BLaER1 (cell line): ENCODE results near the gene CTDP1.

ENCODE experiments used
- H3K27ac ChIP-seq: shearing (Covaris generic); formaldehyde crosslinking; 2 replicates; pipeline ENCODE4 v1.8.1; 2022
- H3K27me3 ChIP-seq: shearing (Covaris generic); formaldehyde crosslinking; 2 replicates; pipeline ENCODE4 v1.8.1; 2022
- H3K36me3 ChIP-seq: shearing (Covaris generic); formaldehyde crosslinking; 2 replicates; pipeline ENCODE4 v1.8.1; 2022
- H3K4me1 ChIP-seq: shearing (Covaris generic); formaldehyde crosslinking; 2 replicates; pipeline ENCODE4 v1.8.1; 2022
- H3K4me2 ChIP-seq: shearing (Covaris generic); formaldehyde crosslinking; 2 replicates; pipeline ENCODE4 v1.8.1; 2022
- H3K4me3 ChIP-seq: shearing (Covaris generic); formaldehyde crosslinking; 2 replicates; pipeline ENCODE4 v1.8.1; 2022
- H3K9ac ChIP-seq: shearing (Covaris generic); formaldehyde crosslinking; 2 replicates; pipeline ENCODE4 v1.8.1; 2022
- H3K9me3 ChIP-seq: shearing (Covaris generic); formaldehyde crosslinking; 2 replicates; pipeline ENCODE4 v1.8.1; 2022
- H4K20me1 ChIP-seq: shearing (Covaris generic); formaldehyde crosslinking; 2 replicates; pipeline ENCODE4 v1.8.1; 2022
- Cebpa-rat ChIP-seq: shearing (Covaris generic); IDR thresholded peaks from 2 replicates; pipeline ENCODE4 v1.8.1; 2022

The CTDP1 gene

GRCh38 chr18:79637181-79637920 is 42.3 kb upstream of the CTDP1 start:
- Histone ChIP-seq H4K20me1 (no peaks in the 10 kb centered on the region), H3K27ac (no peak overlapping the region), H3K4me3 (no peak overlapping the region), H3K36me3 (no peaks in the 10 kb centered on the region), H3K9me3 (no peaks in the 10 kb centered on the region), H3K4me1 (peaks cover 10% of the 10 kb centered on the region), H3K9ac (no peak overlapping the region), H3K27me3 (no peaks in the 10 kb centered on the region), H3K4me2 (no peak overlapping the region)
- TF ChIP-seq Cebpa-rat: no peak

GRCh38 chr18:79637921-79638909 is 41.4 kb upstream of the CTDP1 start:
- no peak overlapping the region for H3K9ac ChIP-seq
- H3K4me3 ChIP-seq: no peak overlapping the region
- no peak overlapping the region for H3K4me2 ChIP-seq
- no peaks in the 10 kb centered on the region for H3K27me3 ChIP-seq
- no peak overlapping the region for H3K27ac ChIP-seq
- H4K20me1 ChIP-seq: no peaks in the 10 kb centered on the region
- H3K36me3 ChIP-seq: no peaks in the 10 kb centered on the region
- peaks cover 19% of the 10 kb centered on the region for H3K4me1 ChIP-seq
- H3K9me3 ChIP-seq: no peaks in the 10 kb centered on the region
- no peak for TF ChIP-seq Cebpa-rat

GRCh38 chr18:79639072-79639829 is 40.4 kb upstream of the CTDP1 start:
- H3K36me3 ChIP-seq: no peaks in the 10 kb centered on the region
- H3K27me3 ChIP-seq: no peaks in the 10 kb centered on the region
- H3K4me1 ChIP-seq: peaks cover 29% of the 10 kb centered on the region
- no peak for TF ChIP-seq Cebpa-rat
- H3K9me3 ChIP-seq: no peaks in the 10 kb centered on the region
- H3K27ac ChIP-seq: no peak overlapping the region
- no peak overlapping the region for H3K4me3 ChIP-seq
- no peak overlapping the region for H3K9ac ChIP-seq
- no peaks in the 10 kb centered on the region for H4K20me1 ChIP-seq
- H3K4me2 ChIP-seq: no peak overlapping the region

- no peak for TF ChIP-seq Cebpa-rat
- H3K4me1 ChIP-seq: peaks cover 30% of the 10 kb centered on the region
- no peaks in the 10 kb centered on the region for H3K9me3 ChIP-seq
- H3K9ac ChIP-seq: no peak overlapping the region
- no peaks in the 10 kb centered on the region for H3K36me3 ChIP-seq
- no peak overlapping the region for H3K4me3 ChIP-seq
- no peaks in the 10 kb centered on the region for H4K20me1 ChIP-seq
- H3K27me3 ChIP-seq: no peaks in the 10 kb centered on the region
- H3K27ac ChIP-seq: no peak overlapping the region
- H3K4me2 ChIP-seq: no peak overlapping the region
Observed at GRCh38 chr18:79640064-79640672, 39.4 kb upstream of the CTDP1 start.

- H3K36me3 ChIP-seq: no peaks in the 10 kb centered on the region
- peaks cover 30% of the 10 kb centered on the region for H3K4me1 ChIP-seq
- no peaks in the 10 kb centered on the region for H4K20me1 ChIP-seq
- no peak overlapping the region for H3K4me3 ChIP-seq
- H3K9ac ChIP-seq: no peak overlapping the region
- TF ChIP-seq Cebpa-rat: no peak
- no peaks in the 10 kb centered on the region for H3K9me3 ChIP-seq
- no peak overlapping the region for H3K27ac ChIP-seq
- no peak overlapping the region for H3K4me2 ChIP-seq
- no peaks in the 10 kb centered on the region for H3K27me3 ChIP-seq
Observed at GRCh38 chr18:79640875-79641274, 38.7 kb upstream of the CTDP1 start.

GRCh38 chr18:79641722-79642497 is 37.7 kb upstream of the CTDP1 start:
- H4K20me1 ChIP-seq: no peaks in the 10 kb centered on the region
- no peaks in the 10 kb centered on the region for H3K9me3 ChIP-seq
- H3K4me3 ChIP-seq: no peak overlapping the region
- H3K4me2 ChIP-seq: 0 out of 2 replicates have a peak overlapping the region, but pooled peaks have one; percentile 60
- H3K4me1 ChIP-seq: peaks cover 30% of the 10 kb centered on the region
- TF ChIP-seq Cebpa-rat: no peak
- H3K9ac ChIP-seq: no peak overlapping the region
- H3K27me3 ChIP-seq: no peaks in the 10 kb centered on the region
- H3K36me3 ChIP-seq: no peaks in the 10 kb centered on the region
- no peak overlapping the region for H3K27ac ChIP-seq

GRCh38 chr18:79642626-79643025 is 37.0 kb upstream of the CTDP1 start:
- no peak overlapping the region for H3K4me3 ChIP-seq
- H3K4me2 ChIP-seq: peak overlapping the region; percentile 60
- no peaks in the 10 kb centered on the region for H3K36me3 ChIP-seq
- H4K20me1 ChIP-seq: no peaks in the 10 kb centered on the region
- TF ChIP-seq Cebpa-rat: peak; percentile 61; the same call in 1 of the 2 replicates
- peaks cover 30% of the 10 kb centered on the region for H3K4me1 ChIP-seq
- H3K27me3 ChIP-seq: no peaks in the 10 kb centered on the region
- peak overlapping the region; percentile 0; the same call in 1 of the 2 replicates for H3K9ac ChIP-seq
- no peak overlapping the region for H3K27ac ChIP-seq
- no peaks in the 10 kb centered on the region for H3K9me3 ChIP-seq

GRCh38 chr18:79643054-79643984 is 36.3 kb upstream of the CTDP1 start:
- Histone ChIP-seq H3K27ac (peak overlapping the region; percentile 39; the same call in 1 of the 2 replicates), H3K4me2 (peak overlapping the region; percentile 60), H3K27me3 (no peaks in the 10 kb centered on the region), H3K9me3 (no peaks in the 10 kb centered on the region), H3K9ac (peak overlapping the region; percentile 0; the same call in 1 of the 2 replicates), H4K20me1 (no peaks in the 10 kb centered on the region), H3K36me3 (no peaks in the 10 kb centered on the region), H3K4me1 (peaks cover 30% of the 10 kb centered on the region), H3K4me3 (no peak overlapping the region)
- no peak for TF ChIP-seq Cebpa-rat
